ENCODE measurements around the gene NSDHL. TPM values are rescaled to one million over a fixed set of nuclear protein-coding genes. Genes with fewer than 3 reads are reported as not detected.
"Not testable (repeated sequence)": the region's sequence is repeated elsewhere in the genome, so short reads cannot be mapped to it uniquely, and the experiment has no call there.

The NSDHL gene
- total and polyA plus RNA-seq, 4 donors, result 12.8 to 33.4 (median 25.4) TPM

GRCh38 chrX:152907084-152907651 lies 76.3 kb downstream of the NSDHL start:
- Histone ChIP-seq H3K27ac (ENCODE audit: low read depth in 1 of 2, low read length in 1 of 2) (no peak overlapping the region), H3K9me3 (ENCODE audit: control insufficient read depth in 4 of 4, insufficient read depth in 3 of 4, low read length in 3 of 4) (no peaks in the 10 kb centered on the region), H3K9ac (ENCODE audit: insufficient read depth in 1 of 2, low read length in 2 of 2) (no peak overlapping the region), H3K36me3 (ENCODE audit: control insufficient read depth in 4 of 4, insufficient read depth in 4 of 4, low read length in 4 of 4) (no peaks in the 10 kb centered on the region), H3K4me3 (no peak overlapping the region), H3K4me1 (ENCODE audit: control insufficient read depth in 5 of 5, insufficient read depth in 5 of 5, low read length in 5 of 5) (peaks cover 0 to 12% (median 0%) of the 10 kb centered on the region in 5 donors), H3K27me3 (ENCODE audit: control insufficient read depth in 3 of 3, insufficient read depth in 3 of 3, low read length in 2 of 3) (no peaks in the 10 kb centered on the region)
- TF ChIP-seq CTCF (IDR thresholded peaks at IDR 0.05; ENCODE audit: control extremely low read depth, extremely low read depth), result no peak
- peak in 1 of 3 donors; percentile 27 for DNase-seq
- no peak for ATAC-seq (ENCODE audit: insufficient read depth, low FRiP score)
- 31 to 46% methylated on average over 16 to 17 of the region's 17 CpGs for WGBS, 2 donors

- H3K4me3 ChIP-seq, result no peak overlapping the region
- DNase-seq (no peak), ATAC-seq (ENCODE audit: insufficient read depth, low FRiP score) (no peak)
- no peaks in the 10 kb centered on the region for H3K9me3 ChIP-seq (ENCODE audit: control insufficient read depth in 4 of 4, insufficient read depth in 3 of 4, low read length in 3 of 4)
- no peak for TF ChIP-seq CTCF (IDR thresholded peaks at IDR 0.05; ENCODE audit: control extremely low read depth, extremely low read depth)
- 80 to 83% methylated on average over 6 to 14 of the region's 14 CpGs for WGBS, 2 donors
- H3K27me3 ChIP-seq (ENCODE audit: control insufficient read depth in 3 of 3, insufficient read depth in 3 of 3, low read length in 2 of 3), result no peaks in the 10 kb centered on the region
- H3K27ac ChIP-seq (ENCODE audit: low read depth in 1 of 2, low read length in 1 of 2), result no peak overlapping the region
- no peaks in the 10 kb centered on the region for H3K36me3 ChIP-seq (ENCODE audit: control insufficient read depth in 4 of 4, insufficient read depth in 4 of 4, low read length in 4 of 4)
- H3K9ac ChIP-seq (ENCODE audit: insufficient read depth in 1 of 2, low read length in 2 of 2), result no peak overlapping the region
- peaks cover 0 to 16% (median 0%) of the 10 kb centered on the region in 5 donors for H3K4me1 ChIP-seq (ENCODE audit: control insufficient read depth in 5 of 5, insufficient read depth in 5 of 5, low read length in 5 of 5)
Observed at GRCh38 chrX:152908486-152908885, 77.6 kb downstream of the NSDHL start.

GRCh38 chrX:152910018-152910417 lies 79.2 kb downstream of the NSDHL start:
- H3K27ac ChIP-seq (ENCODE audit: low read depth in 1 of 2, low read length in 1 of 2); ATAC-seq (ENCODE audit: insufficient read depth, low FRiP score): not testable (repeated sequence)
- 86 to 92% methylated on average over 7 of the region's 7 CpGs for WGBS, 2 donors

GRCh38 chrX:152912106-152912505 lies 81.2 kb downstream of the NSDHL start:
- no peak overlapping the region for H3K27ac ChIP-seq (ENCODE audit: low read depth in 1 of 2, low read length in 1 of 2)
- ATAC-seq (ENCODE audit: insufficient read depth, low FRiP score) (no peak), DNase-seq (no peak)
- no peak overlapping the region for H3K4me3 ChIP-seq
- H3K9ac ChIP-seq (ENCODE audit: insufficient read depth in 1 of 2, low read length in 2 of 2), result no peak overlapping the region
- H3K27me3 ChIP-seq (ENCODE audit: control insufficient read depth in 3 of 3, insufficient read depth in 3 of 3, low read length in 2 of 3), result no peaks in the 10 kb centered on the region
- H3K4me1 ChIP-seq (ENCODE audit: control insufficient read depth in 5 of 5, insufficient read depth in 5 of 5, low read length in 5 of 5), result peaks cover 0 to 5% (median 0%) of the 10 kb centered on the region in 5 donors
- no peaks in the 10 kb centered on the region for H3K9me3 ChIP-seq (ENCODE audit: control insufficient read depth in 4 of 4, insufficient read depth in 3 of 4, low read length in 3 of 4)
- no peak for TF ChIP-seq CTCF (IDR thresholded peaks at IDR 0.05; ENCODE audit: control extremely low read depth, extremely low read depth)
- WGBS, 2 donors, result 64 to 80% methylated on average over 4 of the region's 4 CpGs
- no peaks in the 10 kb centered on the region for H3K36me3 ChIP-seq (ENCODE audit: control insufficient read depth in 4 of 4, insufficient read depth in 4 of 4, low read length in 4 of 4)

More at GRCh38 chrX:152910018-152910417, 79.2 kb downstream of the NSDHL start:
- H3K9me3 ChIP-seq (ENCODE audit: control insufficient read depth in 4 of 4, insufficient read depth in 3 of 4, low read length in 3 of 4); H3K4me3 ChIP-seq; H3K36me3 ChIP-seq (ENCODE audit: control insufficient read depth in 4 of 4, insufficient read depth in 4 of 4, low read length in 4 of 4); H3K4me1 ChIP-seq (ENCODE audit: control insufficient read depth in 5 of 5, insufficient read depth in 5 of 5, low read length in 5 of 5); H3K9ac ChIP-seq (ENCODE audit: insufficient read depth in 1 of 2, low read length in 2 of 2); H3K27me3 ChIP-seq (ENCODE audit: control insufficient read depth in 3 of 3, insufficient read depth in 3 of 3, low read length in 2 of 3); DNase-seq: not testable (repeated sequence)

Measured in lung (tissue), 12 donors.